Measurements from ENCODE around the gene OSBP2. TPM values are rescaled to one million over a fixed set of nuclear protein-coding genes. Genes with fewer than 3 reads are reported as not detected.

Gene OSBP2
- total and polyA plus RNA-seq, 2 of the 13 experiments (the other 11 are each of a cell fraction or from before 2014, with no cell fraction given), result 5.0 to 7.7 TPM

DNA sequence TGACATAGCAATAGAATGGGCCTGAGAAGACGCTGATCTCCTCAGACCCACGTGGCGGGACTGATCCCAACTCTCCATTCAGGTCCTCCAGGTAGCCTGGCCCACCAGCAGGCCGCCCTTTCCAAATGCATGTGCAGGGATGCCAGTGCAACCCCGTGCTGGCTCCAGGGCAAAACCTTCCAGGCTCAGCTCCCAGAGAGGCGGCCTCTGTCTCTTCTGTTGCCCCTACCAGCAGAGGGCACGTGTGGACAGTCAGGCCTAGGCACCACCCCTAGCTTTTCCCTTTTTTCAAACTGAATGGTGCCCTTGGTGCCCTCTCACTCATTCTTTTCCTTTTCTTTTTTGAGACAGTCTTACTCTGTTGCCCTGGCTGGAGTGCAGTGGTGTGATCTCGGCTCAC lies 121.7 kb downstream of the OSBP2 start:
- 0 out of 3 replicates have a peak, but pooled peaks have one; percentile 37 for ATAC-seq
- in situ Hi-C loops (cut with HindIII; ENCODE audit: extremely low pct_ligation_motif_present, low pct_unique_long_range_greater_than_20kb), result no loop called here

DNA sequence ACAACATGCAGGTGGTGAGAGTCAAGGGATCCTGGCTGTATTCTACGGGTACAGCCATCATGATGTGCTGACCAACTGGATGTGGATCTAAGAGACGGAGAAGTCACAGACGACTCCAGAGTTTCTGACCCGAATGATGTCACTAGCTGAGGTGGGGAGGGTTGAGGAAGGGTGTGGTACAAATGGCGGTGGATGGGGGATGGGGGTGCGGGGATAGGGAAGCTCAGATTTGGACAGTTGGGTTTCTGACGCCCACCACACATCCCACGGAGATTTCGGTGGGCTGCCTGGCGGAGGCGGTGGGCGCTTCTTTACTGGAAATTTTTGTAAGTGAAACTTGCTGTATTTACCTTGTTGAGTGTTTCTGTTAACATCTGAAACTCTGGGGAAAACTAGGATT lies 126.7 kb downstream of the OSBP2 start:
- Histone ChIP-seq H3K4me3 (replicated peaks in 1 of 3; ENCODE audit: insufficient read depth in 1 of 3, low read depth in 2 of 3, low read length in 3 of 3) (no peak overlapping the region), H3K9me3 (ENCODE audit: low read length) (no peaks in the 10 kb centered on the region), H3K36me3 (replicated peaks in 1 of 2; ENCODE audit: control insufficient read depth in 1 of 2, insufficient read depth in 2 of 2, low read length in 2 of 2) (no peaks in the 10 kb centered on the region), H2AFZ (ENCODE audit: low read length) (no peak overlapping the region), H3K79me2 (ENCODE audit: insufficient read depth, low read length) (no peaks in the 10 kb centered on the region), H3K27me3 (ENCODE audit: control insufficient read depth in 1 of 2, insufficient read depth in 2 of 2, low read length in 2 of 2) (peaks cover 11 to 61% of the 10 kb centered on the region in 2 experiments; a peak in 4 of 5 replicates), H4K20me1 (ENCODE audit: insufficient read depth, low read length) (no peaks in the 10 kb centered on the region), H3K4me2 (ENCODE audit: low read depth, low read length) (no peak overlapping the region), H3K27ac (ENCODE audit: extremely low read length, insufficient read depth, low read length) (no peak overlapping the region), H3K4me1 (ENCODE audit: insufficient read depth, low read length) (no peaks in the 10 kb centered on the region), H3K9ac (ENCODE audit: insufficient read depth, low read depth, low read length) (no peak overlapping the region)
- in situ Hi-C loops (cut with HindIII; ENCODE audit: extremely low pct_ligation_motif_present, low pct_unique_long_range_greater_than_20kb) (no loop called here), intact Hi-C loops (cut with micrococcal nuclease; ENCODE audit: unreplicated experiment) (no loop called here)
- no TSS peak for BruUV-seq (replicated peaks)
- POLR2A ChIA-PET, result no interaction called here
- FAIRE-seq, result no peak
- 81% methylated on average over 12 of the region's 12 CpGs for WGBS (ENCODE audit: low lambda C conversion rate)
- no peak for DNase-seq (ENCODE audit: low spot score)
- no peak for ATAC-seq
- CTCF ChIA-PET (ENCODE audit: low intra/inter-chr PET ratio, low total read pairs), result no interaction called here
- TF ChIP-seq GZF1 (CRISPR knock-in tag; IDR thresholded peaks at IDR 0.05), result no peak
- TF ChIP-seq ZNF205 (CRISPR knock-in tag; IDR thresholded peaks at IDR 0.05), result no peak
- TF ChIP-seq, protein P1, sequence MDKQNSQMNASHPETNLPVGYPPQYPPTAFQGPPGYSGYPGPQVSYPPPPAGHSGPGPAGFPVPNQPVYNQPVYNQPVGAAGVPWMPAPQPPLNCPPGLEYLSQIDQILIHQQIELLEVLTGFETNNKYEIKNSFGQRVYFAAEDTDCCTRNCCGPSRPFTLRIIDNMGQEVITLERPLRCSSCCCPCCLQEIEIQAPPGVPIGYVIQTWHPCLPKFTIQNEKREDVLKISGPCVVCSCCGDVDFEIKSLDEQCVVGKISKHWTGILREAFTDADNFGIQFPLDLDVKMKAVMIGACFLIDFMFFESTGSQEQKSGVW (CRISPR knock-in tag; IDR thresholded peaks at IDR 0.05; ENCODE audit: borderline replicate concordance), result no peak
- TF ChIP-seq, protein P2, sequence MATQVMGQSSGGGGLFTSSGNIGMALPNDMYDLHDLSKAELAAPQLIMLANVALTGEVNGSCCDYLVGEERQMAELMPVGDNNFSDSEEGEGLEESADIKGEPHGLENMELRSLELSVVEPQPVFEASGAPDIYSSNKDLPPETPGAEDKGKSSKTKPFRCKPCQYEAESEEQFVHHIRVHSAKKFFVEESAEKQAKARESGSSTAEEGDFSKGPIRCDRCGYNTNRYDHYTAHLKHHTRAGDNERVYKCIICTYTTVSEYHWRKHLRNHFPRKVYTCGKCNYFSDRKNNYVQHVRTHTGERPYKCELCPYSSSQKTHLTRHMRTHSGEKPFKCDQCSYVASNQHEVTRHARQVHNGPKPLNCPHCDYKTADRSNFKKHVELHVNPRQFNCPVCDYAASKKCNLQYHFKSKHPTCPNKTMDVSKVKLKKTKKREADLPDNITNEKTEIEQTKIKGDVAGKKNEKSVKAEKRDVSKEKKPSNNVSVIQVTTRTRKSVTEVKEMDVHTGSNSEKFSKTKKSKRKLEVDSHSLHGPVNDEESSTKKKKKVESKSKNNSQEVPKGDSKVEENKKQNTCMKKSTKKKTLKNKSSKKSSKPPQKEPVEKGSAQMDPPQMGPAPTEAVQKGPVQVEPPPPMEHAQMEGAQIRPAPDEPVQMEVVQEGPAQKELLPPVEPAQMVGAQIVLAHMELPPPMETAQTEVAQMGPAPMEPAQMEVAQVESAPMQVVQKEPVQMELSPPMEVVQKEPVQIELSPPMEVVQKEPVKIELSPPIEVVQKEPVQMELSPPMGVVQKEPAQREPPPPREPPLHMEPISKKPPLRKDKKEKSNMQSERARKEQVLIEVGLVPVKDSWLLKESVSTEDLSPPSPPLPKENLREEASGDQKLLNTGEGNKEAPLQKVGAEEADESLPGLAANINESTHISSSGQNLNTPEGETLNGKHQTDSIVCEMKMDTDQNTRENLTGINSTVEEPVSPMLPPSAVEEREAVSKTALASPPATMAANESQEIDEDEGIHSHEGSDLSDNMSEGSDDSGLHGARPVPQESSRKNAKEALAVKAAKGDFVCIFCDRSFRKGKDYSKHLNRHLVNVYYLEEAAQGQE (IDR thresholded peaks at IDR 0.05; ENCODE audit: borderline replicate concordance in 1 of 2, low read depth in 1 of 2, low read length in 2 of 2), result no peak
- TF ChIP-seq ZNF598 (CRISPR knock-in tag; IDR thresholded peaks at IDR 0.05; ENCODE audit: borderline replicate concordance), result no peak
- TF ChIP-seq ZNF496 (CRISPR knock-in tag; IDR thresholded peaks at IDR 0.05; ENCODE audit: insufficient replicate concordance), result no peak

More for the DNA sequence above, 121.7 kb downstream of the OSBP2 start:
- DNase-seq (ENCODE audit: low spot score), result no peak
- Histone ChIP-seq H3K4me3 (replicated peaks in 1 of 3; ENCODE audit: insufficient read depth in 1 of 3, low read depth in 2 of 3, low read length in 3 of 3) (no peak overlapping the region), H4K20me1 (ENCODE audit: insufficient read depth, low read length) (no peaks in the 10 kb centered on the region), H3K27ac (ENCODE audit: extremely low read length, insufficient read depth, low read length) (no peak overlapping the region), H3K4me2 (ENCODE audit: low read depth, low read length) (no peak overlapping the region), H3K4me1 (ENCODE audit: insufficient read depth, low read length) (no peaks in the 10 kb centered on the region), H3K9me3 (ENCODE audit: low read length) (no peaks in the 10 kb centered on the region), H3K36me3 (replicated peaks in 1 of 2; ENCODE audit: control insufficient read depth in 1 of 2, insufficient read depth in 2 of 2, low read length in 2 of 2) (no peaks in the 10 kb centered on the region), H3K79me2 (ENCODE audit: insufficient read depth, low read length) (no peaks in the 10 kb centered on the region), H3K9ac (ENCODE audit: insufficient read depth, low read depth, low read length) (no peak overlapping the region), H2AFZ (ENCODE audit: low read length) (no peak overlapping the region), H3K27me3 (ENCODE audit: control insufficient read depth in 1 of 2, insufficient read depth in 2 of 2, low read length in 2 of 2) (peaks cover 0 to 14% of the 10 kb centered on the region in 2 experiments; a peak in 2 of 5 replicates)
- no TSS peak for BruUV-seq (replicated peaks)
- TF ChIP-seq STAG1 (CRISPR knock-in tag; IDR thresholded peaks at IDR 0.05) (peak; percentile 24), CTCF (CRISPR knock-in tag; IDR thresholded peaks at IDR 0.05) (peak; percentile 44; the same call in 1 of the 2 replicates), JUND (CRISPR knock-in tag; IDR thresholded peaks at IDR 0.05) (no peak), ZNF207 (IDR thresholded peaks at IDR 0.05; ENCODE audit: borderline replicate concordance) (no peak), ZNF749 (CRISPR knock-in tag; IDR thresholded peaks at IDR 0.05; ENCODE audit: borderline replicate concordance) (no peak)
- FAIRE-seq, result no peak
- intact Hi-C loops (cut with micrococcal nuclease; ENCODE audit: unreplicated experiment), result no loop called here
- WGBS (ENCODE audit: low lambda C conversion rate), result 8% methylated on average over 8 of the region's 8 CpGs
- ChIA-PET CTCF (ENCODE audit: low intra/inter-chr PET ratio, low total read pairs) (no interaction called here), POLR2A (no interaction called here)
